Endodermal cell (in vitro differentiated cells): ENCODE data around the gene U2AF2. TPM values are rescaled to one million over a fixed set of nuclear protein-coding genes. Genes with fewer than 3 reads are reported as not detected.
A peak's percentile ranks its signal among the peaks of the same experiment; 100 is the strongest.

Source experiments
- DNase-seq: peaks from one replicate; pipeline ENCODE4 v3.0.0-alpha.2; 2017
- H3K27ac ChIP-seq: 2 replicates; pipeline ENCODE4 v1.5.1; 2013; ENCODE audit warnings: mild to moderate bottlenecking, low read depth, low read length, moderate library complexity
- H3K27me3 ChIP-seq: 2 replicates; pipeline ENCODE4 v1.6.1; 2013; ENCODE audit warnings: mild to moderate bottlenecking, low read length, moderate library complexity; ENCODE audit not compliant: insufficient read depth, control insufficient read depth, poor library complexity, severe bottlenecking
- H3K36me3 ChIP-seq: 2 replicates; pipeline ENCODE4 v1.7.0; 2013; ENCODE audit warnings: mild to moderate bottlenecking, low read length, moderate library complexity; ENCODE audit not compliant: control insufficient read depth, insufficient read depth
- H3K4me1 ChIP-seq: one replicate; pipeline ENCODE4 v1.7.0; 2013; ENCODE audit warnings: low read length; ENCODE audit not compliant: control insufficient read depth, insufficient read depth
- H3K4me3 ChIP-seq: 2 replicates; pipeline ENCODE4 v1.5.1; 2013; ENCODE audit warnings: mild to moderate bottlenecking, low read length, moderate library complexity
- H3K9ac ChIP-seq: 2 replicates; pipeline ENCODE4 v1.6.1; 2013; ENCODE audit warnings: mild to moderate bottlenecking, low read length, moderate library complexity; ENCODE audit not compliant: poor library complexity, severe bottlenecking; ENCODE audit errors: extremely low read depth
- H3K9me3 ChIP-seq: 2 replicates; pipeline ENCODE4 v1.6.1; 2013; ENCODE audit warnings: mild to moderate bottlenecking, low read length, moderate library complexity; ENCODE audit not compliant: control insufficient read depth
- H3K27ac Mint-ChIP-seq: 2 replicates; pipeline ENCODE4 v1.8.0; 2020; ENCODE audit warnings: mixed read lengths
- H3K27me3 Mint-ChIP-seq: 2 replicates; pipeline ENCODE4 v1.8.0; 2021; ENCODE audit warnings: mild to moderate bottlenecking, mixed read lengths; ENCODE audit not compliant: insufficient read depth
- H3K36me3 Mint-ChIP-seq: 2 replicates; pipeline ENCODE4 v1.8.0; 2020; ENCODE audit warnings: low read depth, mixed read lengths
- H3K4me1 Mint-ChIP-seq: 2 replicates; pipeline ENCODE4 v1.8.0; 2020; ENCODE audit warnings: mixed read lengths
- H3K4me3 Mint-ChIP-seq: 2 replicates; pipeline ENCODE4 v1.8.0; 2020; ENCODE audit warnings: mild to moderate bottlenecking, moderate library complexity, mixed read lengths
- H3K9me3 Mint-ChIP-seq: 2 replicates; pipeline ENCODE4 v1.8.0; 2020; ENCODE audit warnings: mild to moderate bottlenecking, mixed read lengths
- WGBS, 2 experiments: methylation state at CpG; one replicate each; pipeline versions ENCODE4 v1.1.5 to v1.1.7; 2013; ENCODE audit warnings: missing lambda C conversion rate in 2 of 2, mixed read lengths in 1 of 2; ENCODE audit not compliant: insufficient coverage in 1 of 2, insufficient read length in 1 of 2; 5-methylcytosine and 5-hydroxymethylcytosine counted together
- total RNA-seq, 2 donors: library from RNA; stranded (reverse); fragmentation: NEBNext Ultra II Directional in 1 of 2; extraction: Animal tissue kit (Norgen Biotek cat#: 25700) in 1 of 2; gene quantifications; 2 replicates in 1 of 2; 3 replicates in 1 of 2; pipeline ENCODE4 v1.2.1, GENCODE V29; 2021
- TF ChIP-seq, protein P1 (sequence below): fragments of 200-600 bp; sonication (generic); conservative IDR thresholded peaks from 2 replicates; pipeline ENCODE4 v1.5.0; 2021; ENCODE audit warnings: antibody characterized with exemption, mild to moderate bottlenecking

U2AF2 gene
- total RNA-seq, 2 donors from 2014 or later: 264 to 293 TPM

DNA sequence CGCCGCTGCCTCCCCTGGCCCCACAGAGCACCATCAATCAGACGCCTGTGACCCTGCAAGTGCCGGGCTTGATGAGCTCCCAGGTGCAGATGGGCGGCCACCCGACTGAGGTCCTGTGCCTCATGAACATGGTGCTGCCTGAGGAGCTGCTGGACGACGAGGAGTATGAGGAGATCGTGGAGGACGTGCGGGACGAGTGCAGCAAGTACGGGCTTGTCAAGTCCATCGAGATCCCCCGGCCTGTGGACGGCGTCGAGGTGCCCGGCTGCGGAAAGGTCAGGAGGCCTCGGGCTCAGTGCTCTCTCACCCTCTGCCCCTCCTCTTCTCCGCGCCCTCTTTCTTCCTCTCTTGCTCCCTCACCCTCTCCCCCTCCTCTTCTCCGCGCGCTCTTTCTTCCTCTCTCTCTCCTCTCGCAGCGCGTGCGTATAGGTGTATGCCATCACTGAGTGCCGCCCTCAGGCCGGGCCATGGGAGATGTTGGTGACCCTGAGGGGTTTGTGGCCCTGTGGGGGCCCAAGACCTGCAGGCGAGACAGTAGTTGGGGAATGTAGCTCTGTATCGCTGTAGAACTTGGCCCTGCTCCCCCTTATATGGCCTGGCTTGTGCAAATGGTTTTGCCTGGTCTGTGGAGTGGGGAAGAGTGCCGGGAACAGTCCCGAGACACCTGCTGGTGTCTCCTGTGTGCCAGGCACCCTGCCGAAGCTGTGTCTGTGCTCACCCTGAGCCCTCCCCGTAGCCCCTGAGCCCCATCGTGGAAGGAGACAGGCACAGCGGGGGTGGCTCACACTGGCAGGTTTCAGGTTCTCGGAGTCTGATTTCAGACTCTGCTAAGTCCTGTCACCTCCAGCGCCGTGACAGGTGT is 14.8 kb downstream of the U2AF2 start:
- Mint-ChIP-seq H3K36me3 (peaks cover 74% of the 10 kb centered on the region), H3K27ac (peak overlapping the region; percentile 58), H3K4me1 (peaks cover 19% of the 10 kb centered on the region), H3K9me3 (no peaks in the 10 kb centered on the region), H3K4me3 (no peak overlapping the region), H3K27me3 (no peaks in the 10 kb centered on the region)
- Histone ChIP-seq H3K4me3 (no peak overlapping the region), H3K9ac (no peak overlapping the region), H3K27me3 (no peaks in the 10 kb centered on the region), H3K4me1 (peaks cover 4% of the 10 kb centered on the region), H3K36me3 (peaks cover 66% of the 10 kb centered on the region), H3K9me3 (no peaks in the 10 kb centered on the region), H3K27ac (no peak overlapping the region)
- TF ChIP-seq, protein P1, sequence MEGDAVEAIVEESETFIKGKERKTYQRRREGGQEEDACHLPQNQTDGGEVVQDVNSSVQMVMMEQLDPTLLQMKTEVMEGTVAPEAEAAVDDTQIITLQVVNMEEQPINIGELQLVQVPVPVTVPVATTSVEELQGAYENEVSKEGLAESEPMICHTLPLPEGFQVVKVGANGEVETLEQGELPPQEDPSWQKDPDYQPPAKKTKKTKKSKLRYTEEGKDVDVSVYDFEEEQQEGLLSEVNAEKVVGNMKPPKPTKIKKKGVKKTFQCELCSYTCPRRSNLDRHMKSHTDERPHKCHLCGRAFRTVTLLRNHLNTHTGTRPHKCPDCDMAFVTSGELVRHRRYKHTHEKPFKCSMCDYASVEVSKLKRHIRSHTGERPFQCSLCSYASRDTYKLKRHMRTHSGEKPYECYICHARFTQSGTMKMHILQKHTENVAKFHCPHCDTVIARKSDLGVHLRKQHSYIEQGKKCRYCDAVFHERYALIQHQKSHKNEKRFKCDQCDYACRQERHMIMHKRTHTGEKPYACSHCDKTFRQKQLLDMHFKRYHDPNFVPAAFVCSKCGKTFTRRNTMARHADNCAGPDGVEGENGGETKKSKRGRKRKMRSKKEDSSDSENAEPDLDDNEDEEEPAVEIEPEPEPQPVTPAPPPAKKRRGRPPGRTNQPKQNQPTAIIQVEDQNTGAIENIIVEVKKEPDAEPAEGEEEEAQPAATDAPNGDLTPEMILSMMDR: no peak
- 92 to 95% methylated on average over 31 to 42 of the region's 43 CpGs for WGBS, 2 experiments
- no peak for DNase-seq

DNA sequence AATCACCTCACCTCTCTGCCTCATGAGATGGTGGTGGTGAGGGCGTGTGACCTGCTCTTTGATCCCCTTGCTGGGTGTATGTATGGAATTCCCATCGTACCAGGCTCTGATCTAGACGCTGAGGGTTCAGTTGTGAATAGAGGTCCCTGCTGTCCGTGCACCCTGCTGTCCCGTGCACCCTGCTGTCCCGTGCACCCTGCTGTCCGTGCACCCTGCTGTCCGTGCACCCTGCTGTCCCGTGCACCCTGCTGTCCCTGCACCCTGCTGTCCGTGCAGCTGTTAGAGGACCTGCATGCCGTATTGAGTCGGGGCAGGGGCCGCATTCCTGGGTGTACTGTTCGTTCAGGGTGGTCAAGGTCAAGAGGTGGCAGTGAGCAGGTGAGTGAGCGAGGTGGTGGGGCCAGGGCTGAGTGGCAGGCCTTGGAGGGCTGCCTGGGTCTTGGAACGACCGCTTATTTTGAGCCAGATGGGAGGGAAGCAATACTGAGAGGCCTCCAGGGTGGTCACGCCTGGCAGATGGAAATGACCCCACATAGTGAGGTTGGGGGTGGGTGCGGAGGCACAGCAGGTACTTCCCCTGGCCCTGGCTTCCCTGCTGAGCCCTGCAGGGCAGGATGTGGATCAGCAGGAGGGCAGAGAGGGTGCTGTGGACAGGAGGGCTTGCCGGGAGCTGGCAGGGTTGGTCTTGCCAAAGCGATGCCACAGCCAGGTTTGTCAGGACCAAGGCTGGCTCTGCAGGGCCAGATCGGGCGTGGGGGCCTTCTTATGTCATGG is 15.6 kb downstream of the U2AF2 start:
- H3K27ac ChIP-seq: no peak overlapping the region
- H3K36me3 Mint-ChIP-seq: peaks cover 70% of the 10 kb centered on the region
- WGBS, 2 experiments: 91 to 94% methylated on average over 18 to 23 of the region's 23 CpGs
- peaks cover 19% of the 10 kb centered on the region for H3K4me1 Mint-ChIP-seq
- peaks cover 4% of the 10 kb centered on the region for H3K4me1 ChIP-seq
- H3K9me3 Mint-ChIP-seq: no peaks in the 10 kb centered on the region
- no peak overlapping the region for H3K4me3 Mint-ChIP-seq
- H3K9me3 ChIP-seq: no peaks in the 10 kb centered on the region
- no peak overlapping the region for H3K4me3 ChIP-seq
- TF ChIP-seq, protein P1: no peak
- peak overlapping the region; percentile 81 for H3K27ac Mint-ChIP-seq
- peaks cover 61% of the 10 kb centered on the region for H3K36me3 ChIP-seq
- no peaks in the 10 kb centered on the region for H3K27me3 Mint-ChIP-seq
- H3K9ac ChIP-seq: no peak overlapping the region
- no peaks in the 10 kb centered on the region for H3K27me3 ChIP-seq
- DNase-seq: peak; percentile 75

DNA sequence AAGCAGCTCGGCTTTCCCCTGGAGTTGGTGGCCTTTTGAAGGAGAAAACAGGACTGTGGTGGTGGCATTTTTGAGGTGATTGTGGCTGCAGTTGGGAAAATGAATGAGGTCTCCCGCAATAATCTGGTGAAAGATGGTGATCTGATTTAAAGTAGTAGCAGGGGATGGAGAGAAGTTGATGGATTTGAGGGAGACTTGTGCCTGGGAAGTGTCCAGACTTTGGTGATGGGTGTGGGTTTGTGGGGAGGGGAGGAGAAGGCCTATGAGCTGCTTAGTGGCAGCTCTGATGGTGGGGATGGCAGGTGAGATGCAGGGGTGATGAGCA is 16.2 kb downstream of the U2AF2 start:
- peaks cover 66% of the 10 kb centered on the region for H3K36me3 Mint-ChIP-seq
- no peak overlapping the region for H3K4me3 Mint-ChIP-seq
- no peaks in the 10 kb centered on the region for H3K27me3 Mint-ChIP-seq
- Histone ChIP-seq H3K4me3 (no peak overlapping the region), H3K27ac (no peak overlapping the region), H3K4me1 (peaks cover 3% of the 10 kb centered on the region), H3K27me3 (no peaks in the 10 kb centered on the region), H3K9me3 (no peaks in the 10 kb centered on the region), H3K36me3 (peaks cover 57% of the 10 kb centered on the region), H3K9ac (no peak overlapping the region)
- DNase-seq: no peak
- H3K27ac Mint-ChIP-seq: peak overlapping the region; percentile 81
- TF ChIP-seq, protein P1: no peak
- no peaks in the 10 kb centered on the region for H3K9me3 Mint-ChIP-seq
- WGBS, 2 experiments: 79 to 88% methylated on average over 2 of the region's 2 CpGs
- peaks cover 19% of the 10 kb centered on the region for H3K4me1 Mint-ChIP-seq
